HG03066 (cell line): ENCODE measurements around the gene GRB2.
"Not testable (repeated sequence)": the region's sequence is repeated elsewhere in the genome, so short reads cannot be mapped to it uniquely, and the experiment has no call there.

Source experiments
- ATAC-seq: cut with Tn5 transposase; IDR thresholded peaks from one replicate; pipeline ENCODE4 v1.9.1; 2021; ENCODE audit warnings: low read depth; ENCODE audit not compliant: unreplicated experiment

Gene GRB2

DNA sequence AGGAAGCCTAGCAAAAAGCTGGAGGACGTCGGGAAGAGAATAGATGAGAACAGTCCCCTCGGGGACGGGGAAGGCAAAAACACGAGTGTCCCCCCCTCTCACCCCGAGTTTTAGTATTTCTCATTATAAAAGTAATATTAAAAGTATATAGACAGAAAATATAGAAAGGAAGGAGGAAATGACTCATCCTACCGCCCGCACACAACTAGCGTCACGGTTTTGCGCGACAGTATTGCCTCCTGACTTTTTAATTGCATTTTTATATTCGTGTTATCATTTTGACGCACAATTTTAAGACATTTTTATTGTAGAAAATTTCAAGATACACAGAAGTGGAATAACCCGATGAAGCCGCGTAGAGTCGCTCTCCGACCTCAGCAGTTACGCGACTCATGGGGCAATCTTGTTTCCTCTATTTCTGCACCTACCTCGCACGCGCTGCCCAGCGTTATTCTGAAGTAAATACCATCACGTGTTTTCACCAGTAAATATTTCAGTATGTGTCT lies 115.6 kb downstream of the GRB2 start:
- no peak for ATAC-seq

- ATAC-seq: peak; percentile 90
Observed at GRCh38 chr17:75289115-75289831, 116.2 kb downstream of the GRB2 start, which contains the start of gene SLC25A19. Gene SLC25A19 (minus strand): TSS chr17:75289433. CDS start chr17:75286764, 2,669 bp downstream.

DNA sequence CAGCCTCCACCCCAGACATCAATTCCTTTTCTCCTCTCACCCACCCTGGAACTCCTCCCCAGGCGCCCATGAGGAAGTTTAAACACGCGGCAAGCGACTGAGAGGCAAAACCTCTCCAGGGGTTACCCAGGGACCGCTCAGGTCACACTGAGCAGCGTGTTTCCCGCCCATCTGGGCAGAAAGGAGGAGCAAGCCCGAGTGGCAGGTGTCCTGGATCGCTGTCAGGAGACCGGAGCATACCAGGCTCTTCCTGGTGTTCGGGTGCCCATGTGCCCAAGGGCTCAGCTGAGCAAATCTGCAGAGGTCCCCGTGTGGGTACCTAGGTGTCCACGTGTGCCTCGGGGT lies 116.7 kb downstream of the GRB2 start:
- peak; percentile 16 for ATAC-seq

DNA sequence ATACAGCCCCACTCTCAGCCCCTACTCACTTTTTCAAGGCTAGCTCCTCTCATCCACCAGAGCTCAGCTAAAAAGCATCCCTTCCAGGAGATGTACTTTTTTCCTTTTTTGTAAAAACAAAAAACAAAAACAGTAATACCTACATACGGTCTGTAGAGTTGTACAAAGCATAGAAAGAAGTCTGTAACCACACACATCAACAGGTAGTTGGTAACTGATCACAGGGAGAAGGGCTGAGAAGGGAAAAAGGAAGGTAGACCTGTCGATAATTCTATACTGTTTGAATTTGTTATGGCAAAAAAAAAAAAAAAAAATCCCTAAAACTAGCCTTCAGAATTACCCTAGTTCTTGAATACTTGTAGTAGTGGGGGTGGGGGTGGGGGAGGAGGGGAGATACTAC lies 117.1 kb downstream of the GRB2 start:
- ATAC-seq: no peak

DNA sequence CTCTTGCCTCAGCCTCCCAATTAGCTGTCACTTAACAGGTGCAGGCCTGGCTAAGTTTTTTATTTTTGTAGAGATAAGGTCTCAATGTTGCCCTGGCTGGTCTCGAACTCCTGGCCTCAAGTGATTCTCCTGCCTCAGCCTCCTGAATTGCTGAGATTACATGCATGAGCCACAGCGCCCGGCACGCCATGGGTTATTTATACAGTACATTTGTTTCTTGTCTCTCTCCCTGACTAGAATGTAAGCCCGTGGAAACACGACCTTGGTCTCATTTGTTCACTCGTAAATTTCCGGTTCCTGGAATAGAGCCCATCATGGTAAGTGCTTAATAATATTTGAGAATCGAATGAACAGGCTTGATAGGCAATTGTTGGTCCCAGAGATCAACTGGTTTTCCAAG lies 118.3 kb downstream of the GRB2 start:
- ATAC-seq: no peak

DNA sequence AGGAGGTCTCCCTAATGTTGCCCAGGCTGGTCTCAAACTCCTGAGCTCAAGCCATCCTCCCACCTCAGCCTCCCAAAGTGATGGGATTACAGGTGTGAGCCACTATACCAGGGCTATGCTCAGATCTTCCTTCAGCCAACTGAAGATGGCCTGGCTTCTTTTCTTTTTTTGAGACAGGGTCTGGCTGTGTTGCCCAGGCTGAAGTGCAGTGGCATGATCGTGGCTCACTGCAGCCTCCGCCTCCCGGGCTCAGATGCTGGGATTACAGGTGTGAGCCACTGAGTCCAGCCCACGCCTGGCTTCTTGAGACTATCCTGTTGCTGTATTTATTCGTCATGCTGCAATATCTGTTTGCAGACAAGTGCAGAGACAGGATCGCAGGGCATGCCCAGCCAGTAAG lies 120.4 kb downstream of the GRB2 start:
- ATAC-seq: no peak

- not testable (repeated sequence) for ATAC-seq
Observed at GRCh38 chr17:75280189-75280588, 125.3 kb downstream of the GRB2 start.

GRCh38 chr17:75277664-75278071 lies 127.8 kb downstream of the GRB2 start:
- ATAC-seq: no peak

GRCh38 chr17:75273977-75274708 lies 131.3 kb downstream of the GRB2 start:
- ATAC-seq: no peak

- no peak for ATAC-seq
Observed at GRCh38 chr17:75272848-75273184, 132.7 kb downstream of the GRB2 start.

DNA sequence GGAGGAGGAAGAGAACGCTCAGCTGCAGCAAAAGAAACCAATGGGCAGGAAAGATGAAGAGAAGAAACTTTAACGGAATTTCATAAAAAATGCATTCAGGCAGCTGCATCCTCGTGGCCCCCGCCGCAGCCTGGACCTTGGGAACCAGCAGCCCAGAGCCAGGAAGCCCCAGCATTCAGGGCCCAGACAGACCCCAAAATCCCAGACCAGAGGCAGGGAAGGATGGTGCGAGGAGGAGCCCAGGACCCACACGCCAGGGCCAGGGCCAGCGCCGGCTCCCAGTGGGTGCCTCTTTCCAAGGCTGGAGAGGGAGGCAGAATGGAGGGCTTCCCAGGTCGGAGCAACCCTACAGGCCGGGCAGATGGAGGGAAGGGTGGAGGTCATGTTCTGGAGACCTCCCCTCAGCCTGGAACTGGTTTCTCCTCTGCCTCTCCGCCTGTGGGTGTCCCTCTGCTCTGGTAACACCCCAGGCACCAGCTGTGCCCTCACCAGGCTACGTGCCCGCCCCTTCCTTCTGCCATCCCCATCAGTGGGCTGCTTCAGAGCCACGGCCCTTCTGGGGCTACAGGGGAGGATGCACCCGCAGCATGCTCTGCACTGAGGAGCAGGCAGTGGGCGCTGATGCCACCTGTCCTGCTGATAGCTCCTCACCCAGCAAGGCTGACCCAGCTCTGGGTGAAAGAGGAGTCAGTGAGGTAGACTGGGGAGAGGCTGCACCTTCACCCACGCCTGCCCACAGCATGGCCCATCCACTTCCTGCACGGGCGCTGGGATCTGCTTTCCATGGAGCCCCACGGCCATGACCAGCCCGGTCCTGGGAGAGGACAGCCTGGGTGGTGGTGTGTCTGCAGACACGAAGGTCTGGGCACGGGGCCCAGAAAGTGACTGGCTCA lies 133.3 kb downstream of the GRB2 start:
- ATAC-seq: no peak

DNA sequence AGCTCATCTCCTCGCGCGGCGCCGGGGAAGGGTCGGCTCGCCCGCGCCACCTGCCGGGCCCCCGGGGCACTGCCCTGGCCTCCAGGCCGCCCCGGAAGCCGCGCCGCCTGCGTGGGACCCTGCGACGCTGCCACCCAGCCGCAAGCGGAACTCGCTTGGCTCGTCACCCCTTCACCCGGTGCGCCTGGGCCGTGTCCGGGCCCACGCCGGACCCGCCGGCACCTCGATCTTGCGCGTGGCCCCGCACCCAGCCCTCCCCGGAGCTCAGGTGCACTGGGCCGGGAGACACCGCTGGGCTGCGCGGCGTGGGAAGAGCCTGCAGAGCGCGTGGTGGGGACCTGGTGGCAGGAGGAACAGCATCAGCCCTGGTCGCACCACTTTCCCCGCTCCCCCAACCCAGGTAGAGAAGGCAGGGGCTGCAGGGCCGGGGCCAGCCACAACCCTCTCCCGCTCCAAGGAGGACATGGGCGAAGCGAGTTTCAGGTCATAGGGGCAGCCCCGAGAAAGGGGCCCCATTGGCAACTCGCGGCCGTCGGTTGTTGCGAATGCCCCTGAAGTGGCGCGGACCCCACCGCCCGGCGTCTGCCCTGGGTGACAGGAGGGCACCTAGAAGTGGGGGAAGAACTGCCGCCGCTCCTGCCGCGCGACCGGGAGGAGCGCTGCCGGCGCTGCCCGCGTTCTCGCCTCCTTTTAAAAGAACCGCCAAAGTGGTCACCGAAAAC lies 134.1 kb downstream of the GRB2 start:
- ATAC-seq: peak; percentile 59

GRCh38 chr17:75270966-75271232 lies 134.6 kb downstream of the GRB2 start, which contains the start of gene MIF4GD:
Gene MIF4GD (minus strand): TSS chr17:75271231. CDS start chr17:75270195, 1,036 bp downstream.
- ATAC-seq: no peak

- ATAC-seq: peak; percentile 51
Observed at GRCh38 chr17:75270218-75270965, 135.1 kb downstream of the GRB2 start.

GRCh38 chr17:75269844-75270217 lies 135.6 kb downstream of the GRB2 start:
- ATAC-seq: no peak
